Tibial nerve (tissue), 3 donors: ENCODE data around the gene ZRANB2.

Source experiments
- POLR2A ChIP-seq, 2 donors: fragments of 450-650 bp; IDR thresholded peaks; one replicate each; pipeline ENCODE4 v1.6.1; 2017; ENCODE audit warnings: antibody characterized with exemption in 2 of 2, mild to moderate bottlenecking in 2 of 2, moderate library complexity in 2 of 2
- TF ChIP-seq, protein P1 (sequence below), 5 experiments: fragments of 200-600 bp in 3 of 5; fragments of 450-650 bp in 2 of 5; sonication (generic) in 3 of 5; IDR thresholded peaks; one replicate each; pipeline ENCODE4 v1.5.1; 2016 to 2019; ENCODE audit warnings: antibody characterized with exemption in 5 of 5, mild to moderate bottlenecking in 3 of 5, moderate library complexity in 2 of 5

DNA sequence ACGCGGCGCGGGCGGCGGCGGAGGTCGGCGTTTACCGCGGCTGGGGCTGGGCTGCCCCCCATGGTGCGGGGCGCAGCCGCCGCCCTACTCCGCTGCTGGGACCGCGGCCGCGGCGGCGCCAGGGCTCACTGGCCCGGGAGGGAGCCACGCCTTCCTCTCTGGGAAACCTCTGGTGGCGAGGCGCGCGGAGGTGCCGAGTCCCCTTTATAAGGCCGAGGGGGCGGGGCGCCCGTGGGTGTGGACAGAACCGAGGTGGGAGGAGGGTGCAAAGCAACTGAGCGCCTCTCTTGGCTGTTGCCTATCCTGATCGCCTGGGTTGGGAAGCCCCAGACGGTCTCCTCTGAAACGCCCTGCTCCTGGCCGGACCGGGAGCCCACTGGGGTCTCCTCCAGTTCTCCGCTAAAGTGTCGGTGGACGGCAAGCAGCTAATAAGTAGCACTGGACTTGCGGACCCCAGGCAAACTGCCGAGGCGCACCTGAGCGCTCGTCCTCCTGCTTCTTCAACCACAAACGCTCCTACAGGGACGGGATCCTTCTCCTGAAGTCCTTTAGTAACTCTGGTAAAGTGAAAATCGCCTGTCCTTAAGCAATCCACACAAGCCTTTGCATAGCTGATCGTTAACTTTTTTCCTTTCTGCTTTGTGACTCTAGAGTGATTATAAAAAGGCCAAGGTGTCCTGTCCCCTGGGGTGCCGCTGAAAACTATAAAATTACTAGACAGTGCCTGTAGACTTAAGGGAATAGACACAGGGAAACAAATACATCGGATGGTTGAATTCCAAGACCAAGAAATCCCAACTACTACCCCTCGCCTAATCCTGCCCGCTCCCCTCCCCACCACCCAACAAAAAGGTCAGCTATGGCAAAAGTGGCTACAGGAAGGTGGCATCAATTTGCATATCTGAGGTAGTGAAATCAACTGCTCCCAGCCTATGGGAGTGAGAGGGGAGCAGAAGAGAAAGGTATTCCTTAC is 32.9 kb downstream of the ZRANB2 start, which contains the start of gene PTGER3:
- TF ChIP-seq, protein P1, sequence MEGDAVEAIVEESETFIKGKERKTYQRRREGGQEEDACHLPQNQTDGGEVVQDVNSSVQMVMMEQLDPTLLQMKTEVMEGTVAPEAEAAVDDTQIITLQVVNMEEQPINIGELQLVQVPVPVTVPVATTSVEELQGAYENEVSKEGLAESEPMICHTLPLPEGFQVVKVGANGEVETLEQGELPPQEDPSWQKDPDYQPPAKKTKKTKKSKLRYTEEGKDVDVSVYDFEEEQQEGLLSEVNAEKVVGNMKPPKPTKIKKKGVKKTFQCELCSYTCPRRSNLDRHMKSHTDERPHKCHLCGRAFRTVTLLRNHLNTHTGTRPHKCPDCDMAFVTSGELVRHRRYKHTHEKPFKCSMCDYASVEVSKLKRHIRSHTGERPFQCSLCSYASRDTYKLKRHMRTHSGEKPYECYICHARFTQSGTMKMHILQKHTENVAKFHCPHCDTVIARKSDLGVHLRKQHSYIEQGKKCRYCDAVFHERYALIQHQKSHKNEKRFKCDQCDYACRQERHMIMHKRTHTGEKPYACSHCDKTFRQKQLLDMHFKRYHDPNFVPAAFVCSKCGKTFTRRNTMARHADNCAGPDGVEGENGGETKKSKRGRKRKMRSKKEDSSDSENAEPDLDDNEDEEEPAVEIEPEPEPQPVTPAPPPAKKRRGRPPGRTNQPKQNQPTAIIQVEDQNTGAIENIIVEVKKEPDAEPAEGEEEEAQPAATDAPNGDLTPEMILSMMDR (IDR thresholded peaks at IDR 0.05): no peak
- no peak for TF ChIP-seq POLR2A (IDR thresholded peaks at IDR 0.05)
